Left lung (tissue), 10 donors: ENCODE data around the gene SNCA. TPM values are rescaled to one million over a fixed set of nuclear protein-coding genes. Genes with fewer than 3 reads are reported as not detected.

ENCODE experiments used
- ATAC-seq: fragments of 200-7000 bp; cut with Tn5 transposase; one replicate; pipeline ENCODE4 v1.9.1; 2020; ENCODE audit warnings: moderate library complexity
- DNase-seq, 4 donors: peaks; one replicate each; pipeline ENCODE4 v3.0.0-alpha.2; 2013 to 2020
- H3K27ac ChIP-seq, 2 donors: fragments of 200-600 bp; sonication (generic) in 1 of 2; one replicate each; pipeline versions ENCODE4 v1.5.0 to v1.8.0; 2020 to 2021
- H3K27me3 ChIP-seq, 2 donors: fragments of 200-600 bp; sonication (generic) in 1 of 2; one replicate each; pipeline versions ENCODE4 v1.5.0 to v1.8.0; 2020 to 2021
- H3K36me3 ChIP-seq, 2 donors: fragments of 200-600 bp; sonication (generic) in 1 of 2; one replicate each; pipeline versions ENCODE4 v1.5.0 to v1.8.0; 2020 to 2021
- H3K4me1 ChIP-seq, 2 donors: fragments of 200-600 bp; one replicate each; pipeline ENCODE4 v1.8.0; 2021
- H3K4me3 ChIP-seq, 2 donors: fragments of 200-600 bp; sonication (generic) in 1 of 2; one replicate each; pipeline versions ENCODE4 v1.5.0 to v1.8.0; 2020 to 2021; ENCODE audit warnings: mild to moderate bottlenecking in 1 of 2
- H3K9me3 ChIP-seq, 2 donors: fragments of 200-600 bp; sonication (generic) in 1 of 2; one replicate each; pipeline versions ENCODE4 v1.5.0 to v1.8.0; 2020 to 2021
- intact Hi-C, 2 donors: fragments of 100-400 bp; cut with DNase I; formaldehyde crosslinking; loops; one replicate each; pipeline versions ENCODE4 v1.11.2 to v1.14.2; 2022
- polyA plus RNA-seq, 6 donors: library from polyadenylated mRNA; unstranded; fragments of 120-200 nt; gene quantifications; one replicate each; pipeline ENCODE4 v1.2.1, GENCODE V29; 2013; ENCODE audit not compliant: insufficient read length in 6 of 6
- total RNA-seq, 2 donors: library from RNA; stranded (reverse); fragmentation: NEBNext Ultra II Directional; extraction: Animal tissue kit (Norgen Biotek cat#: 25700); gene quantifications; one replicate each; pipeline ENCODE4 v1.2.1, GENCODE V29; 2021
- TF ChIP-seq, protein P1 (sequence below), 2 donors: fragments of 200-600 bp; sonication (generic) in 1 of 2; IDR thresholded peaks; one replicate each; pipeline versions ENCODE4 v1.5.0 to v1.8.0; 2021; ENCODE audit warnings: antibody characterized with exemption in 2 of 2
- donor health status: DM: no; HTN: yes; CAD: no.
- donor health status: DM: no; HTN: no; CAD: no.

The SNCA gene
- total and polyA plus RNA-seq, 8 donors: 6.6 to 75.7 (median 50.9) TPM

DNA sequence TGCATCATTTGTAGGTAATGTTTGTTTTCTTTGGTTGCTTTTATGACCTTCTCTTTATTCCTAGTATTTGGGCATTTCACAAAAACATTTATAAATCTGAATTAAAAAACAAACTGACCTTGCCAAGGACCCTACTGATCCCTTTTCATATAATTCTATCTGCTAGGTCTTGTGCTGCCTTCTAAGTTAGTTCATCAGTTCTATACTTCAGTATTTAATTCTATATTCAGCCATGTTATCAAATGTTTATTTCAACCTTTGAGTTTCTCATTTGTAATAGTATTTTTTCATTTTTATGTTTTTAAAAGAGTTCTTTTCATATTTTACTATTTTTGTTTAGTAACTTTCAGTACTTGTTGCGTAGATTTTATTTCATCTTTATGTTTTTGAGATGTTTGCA is 155.3 kb downstream of the SNCA start:
- intact Hi-C loops: no loop called here
- no peak for DNase-seq
- Histone ChIP-seq H3K9me3 (peaks cover 0 to 8% of the 10 kb centered on the region in 2 donors), H3K4me3 (no peak overlapping the region), H3K27me3 (no peaks in the 10 kb centered on the region), H3K27ac (no peak overlapping the region), H3K36me3 (no peaks in the 10 kb centered on the region), H3K4me1 (no peaks in the 10 kb centered on the region)
- no peak for ATAC-seq
- TF ChIP-seq, protein P1, sequence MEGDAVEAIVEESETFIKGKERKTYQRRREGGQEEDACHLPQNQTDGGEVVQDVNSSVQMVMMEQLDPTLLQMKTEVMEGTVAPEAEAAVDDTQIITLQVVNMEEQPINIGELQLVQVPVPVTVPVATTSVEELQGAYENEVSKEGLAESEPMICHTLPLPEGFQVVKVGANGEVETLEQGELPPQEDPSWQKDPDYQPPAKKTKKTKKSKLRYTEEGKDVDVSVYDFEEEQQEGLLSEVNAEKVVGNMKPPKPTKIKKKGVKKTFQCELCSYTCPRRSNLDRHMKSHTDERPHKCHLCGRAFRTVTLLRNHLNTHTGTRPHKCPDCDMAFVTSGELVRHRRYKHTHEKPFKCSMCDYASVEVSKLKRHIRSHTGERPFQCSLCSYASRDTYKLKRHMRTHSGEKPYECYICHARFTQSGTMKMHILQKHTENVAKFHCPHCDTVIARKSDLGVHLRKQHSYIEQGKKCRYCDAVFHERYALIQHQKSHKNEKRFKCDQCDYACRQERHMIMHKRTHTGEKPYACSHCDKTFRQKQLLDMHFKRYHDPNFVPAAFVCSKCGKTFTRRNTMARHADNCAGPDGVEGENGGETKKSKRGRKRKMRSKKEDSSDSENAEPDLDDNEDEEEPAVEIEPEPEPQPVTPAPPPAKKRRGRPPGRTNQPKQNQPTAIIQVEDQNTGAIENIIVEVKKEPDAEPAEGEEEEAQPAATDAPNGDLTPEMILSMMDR (IDR thresholded peaks at IDR 0.05): no peak

DNA sequence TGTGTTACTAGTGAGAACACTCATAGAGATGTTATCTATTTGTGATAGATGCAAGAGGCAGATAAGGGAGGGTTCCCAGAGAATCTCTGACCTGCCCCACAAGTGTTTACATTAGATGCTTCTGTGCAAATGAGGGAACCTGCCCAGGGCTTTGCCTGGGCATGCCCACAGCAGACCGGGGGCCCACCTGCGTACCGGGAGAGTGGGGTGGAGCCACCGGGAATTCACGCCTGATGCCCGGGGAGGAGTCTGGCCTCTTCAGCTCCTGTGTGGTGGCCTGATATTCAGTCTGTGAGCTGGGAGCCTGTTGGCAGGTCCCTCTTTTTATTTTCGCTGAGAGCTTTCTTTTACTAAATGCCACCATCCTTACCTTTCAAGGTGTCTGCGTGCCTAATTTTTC is 155.7 kb downstream of the SNCA start:
- Histone ChIP-seq H3K9me3 (peaks cover 0 to 10% of the 10 kb centered on the region in 2 donors), H3K4me3 (no peak overlapping the region), H3K27ac (no peak overlapping the region), H3K4me1 (no peaks in the 10 kb centered on the region), H3K36me3 (no peaks in the 10 kb centered on the region), H3K27me3 (no peaks in the 10 kb centered on the region)
- intact Hi-C loops: no loop called here
- ATAC-seq: peak; percentile 60
- TF ChIP-seq, protein P1 (IDR thresholded peaks at IDR 0.05): no peak
- DNase-seq: peak in 1 of 4 donors; percentile 57

DNA sequence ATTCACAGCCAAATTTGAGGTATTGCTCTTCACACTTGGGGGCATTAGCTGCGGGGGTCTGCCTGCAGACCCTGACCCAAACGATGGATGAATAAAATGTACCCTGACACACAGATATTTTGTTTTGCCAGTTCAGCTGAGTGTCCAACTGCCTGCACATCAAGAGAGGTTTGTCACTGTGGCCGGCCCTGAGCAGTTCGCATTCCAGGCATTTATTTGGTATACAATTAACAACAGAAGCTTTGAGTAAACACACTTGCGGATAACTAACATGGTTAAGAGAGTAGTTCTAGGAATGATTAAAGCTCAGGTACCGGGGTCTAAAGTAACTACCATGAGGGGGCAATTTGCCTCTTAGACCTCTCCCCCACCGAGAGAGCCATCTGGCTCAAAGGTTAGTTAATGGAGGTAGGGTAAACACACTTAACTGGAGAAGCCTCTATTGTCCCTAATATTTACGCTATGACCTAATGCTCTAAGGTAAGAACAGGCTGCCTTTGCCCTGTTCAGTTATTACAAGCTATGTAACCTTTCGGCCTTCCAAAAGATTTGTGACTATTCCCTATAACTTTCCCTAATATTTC is 162.0 kb downstream of the SNCA start:
- Histone ChIP-seq H3K27ac (no peak overlapping the region), H3K4me1 (no peaks in the 10 kb centered on the region), H3K27me3 (no peaks in the 10 kb centered on the region), H3K4me3 (no peak overlapping the region), H3K9me3 (peaks cover 0 to 10% of the 10 kb centered on the region in 2 donors), H3K36me3 (no peaks in the 10 kb centered on the region)
- DNase-seq (no peak), ATAC-seq (no peak)
- TF ChIP-seq, protein P1 (IDR thresholded peaks at IDR 0.05): no peak
- intact Hi-C loops: no loop called here

Other genes starting within 250 kb of the SNCA start
- gene MMRN1, start 57.7 kb upstream of the SNCA start, total RNA-seq: 10 to 100 TPM; 24.1 to 62.1 TPM
- 10 to 100 TPM; 19.4 to 37.7 (median 28.7) TPM for gene MMRN1, start 57.7 kb upstream of the SNCA start, polyA plus RNA-seq